GM12892 (cell line): ENCODE measurements around the gene IL6ST.

Experiments
- POLR2A ChIP-seq: IDR thresholded peaks from 2 replicates; pipeline ENCODE4 v1.6.1; 2011; ENCODE audit warnings: low read depth, low read length, control low read depth
- POLR2AphosphoS5 ChIP-seq: IDR thresholded peaks from 2 replicates; pipeline ENCODE4 v1.6.1; 2011; ENCODE audit warnings: low read depth, low read length, control low read depth

GRCh38 chr5:55925181-55925580 is 69.6 kb downstream of the IL6ST start:
- TF ChIP-seq POLR2AphosphoS5 = no peak
- TF ChIP-seq POLR2A = no peak
